OCI-LY7 (cell line): Measurements from ENCODE around the gene FAM186B. TPM values are rescaled to one million over a fixed set of nuclear protein-coding genes. Genes with fewer than 3 reads are reported as not detected.
A peak's percentile ranks its signal among the peaks of the same experiment; 100 is the strongest.

Experiments used
- BruUV-seq: library from RNA; stranded (reverse); fragments of 400-500 nt; replicated peaks from 2 replicates; lab custom pipeline; 2021; lab: Mats Ljungman, UMichigan
- CTCF ChIA-PET: fragments of 300-600 bp; sonication (Branson Sonifier 250); formaldehyde crosslinking; loops from one replicate; lab custom pipeline; 2022; ENCODE audit warnings: antibody characterized with exemption; ENCODE audit not compliant: unreplicated experiment; lab: Charles Lee
- POLR2A ChIA-PET: fragments of 300-600 bp; sonication (Branson Sonifier 250); formaldehyde crosslinking; loops from one replicate; lab custom pipeline; 2022; ENCODE audit warnings: antibody characterized with exemption; lab: Charles Lee
- DNase-seq: peaks from one replicate; pipeline ENCODE4 v3.0.0-alpha.2; 2015; ENCODE audit warnings: low spot score
- H2AFZ ChIP-seq: fragments of 200-600 bp; sonication (generic), shearing (Covaris generic); 2 replicates; pipeline ENCODE4 v1.6.1; 2014; ENCODE audit warnings: mild to moderate bottlenecking, antibody characterized with exemption, low read length, moderate library complexity
- H3K27ac ChIP-seq: fragments of 200-600 bp; sonication (generic); 2 replicates; pipeline ENCODE4 v1.5.1; 2014; ENCODE audit warnings: mixed run types, low read depth, mild to moderate bottlenecking, moderate library complexity, low read length, inconsistent platforms; ENCODE audit not compliant: poor library complexity, severe bottlenecking
- H3K36me3 ChIP-seq: fragments of 200-600 bp; sonication (generic); 2 replicates; pipeline ENCODE4 v1.6.1; 2014; ENCODE audit warnings: mild to moderate bottlenecking, antibody characterized with exemption, low read length, moderate library complexity, mixed read lengths; ENCODE audit not compliant: insufficient read depth
- H3K4me1 ChIP-seq: fragments of 200-600 bp; sonication (generic); 2 replicates; pipeline ENCODE4 v1.5.1; 2014; ENCODE audit warnings: mild to moderate bottlenecking, low read length; ENCODE audit not compliant: insufficient read depth, poor library complexity, severe bottlenecking
- H3K4me2 ChIP-seq: fragments of 200-600 bp; sonication (generic); 2 replicates; pipeline ENCODE4 v1.6.1; 2014; ENCODE audit warnings: mild to moderate bottlenecking, low read length
- H3K4me3 ChIP-seq: fragments of 200-600 bp; sonication (generic); 2 replicates; pipeline ENCODE4 v1.5.1; 2014; ENCODE audit warnings: mild to moderate bottlenecking, low read depth, low read length; ENCODE audit not compliant: poor library complexity, severe bottlenecking
- H3K79me2 ChIP-seq: fragments of 200-600 bp; sonication (generic); 2 replicates; pipeline ENCODE4 v1.6.1; 2016; ENCODE audit warnings: low read depth, mild to moderate bottlenecking, low read length, moderate library complexity, mixed read lengths; ENCODE audit not compliant: insufficient read depth
- H3K9me2 ChIP-seq: fragments of 200-600 bp; sonication (generic); 2 replicates; pipeline ENCODE4 v1.6.1; 2016; ENCODE audit warnings: mild to moderate bottlenecking, low read length, mixed read lengths; ENCODE audit not compliant: insufficient read depth
- H3K9me3 ChIP-seq: fragments of 200-600 bp; sonication (generic); 2 replicates; pipeline ENCODE4 v1.6.1; 2014; ENCODE audit warnings: mild to moderate bottlenecking, mixed run types, low read length, mixed read lengths
- H4K20me1 ChIP-seq: fragments of 200-600 bp; sonication (generic); 2 replicates; pipeline ENCODE4 v1.6.1; 2014; ENCODE audit warnings: mild to moderate bottlenecking, antibody characterized with exemption, low read length, moderate library complexity, mixed read lengths; ENCODE audit not compliant: insufficient read depth
- CTCF ChIP-seq: fragments of 200-600 bp; sonication (generic); conservative IDR thresholded peaks from 2 replicates; pipeline ENCODE4 v1.5.1; 2014; ENCODE audit warnings: mild to moderate bottlenecking, antibody characterized with exemption, low read length, moderate library complexity, mixed read lengths
- EZH2phosphoT487 ChIP-seq: fragments of 200-600 bp; sonication (generic); IDR thresholded peaks from 2 replicates; pipeline ENCODE4 v1.6.1; 2018; ENCODE audit warnings: low read depth, borderline replicate concordance, mild to moderate bottlenecking, mixed run types, antibody characterized with exemption, low read length, moderate library complexity, mixed read lengths
- intact Hi-C: fragments of 100-400 bp; cut with micrococcal nuclease; formaldehyde crosslinking; loops from one replicate; pipeline ENCODE4 v1.10.0; 2022; ENCODE audit not compliant: unreplicated experiment
- small RNA-seq: library from RNA; depleted of rRNA; stranded (forward); fragments of <200 nt; gene quantifications from one replicate; pipeline ENCODE3, GENCODE V24; 2014
- total RNA-seq, 2 experiments: library from RNA; depleted of rRNA in 1 of 2; stranded (reverse); fragments of >200 nt in 1 of 2; shearing (Covaris generic) in 1 of 2; gene quantifications; 2 replicates each; pipeline ENCODE4 v1.2.3, GENCODE V29; 2014 to 2022

Gene FAM186B
- total RNA-seq, 2 experiments from 2014 or later: 0.60 to 2.8 TPM

- Histone ChIP-seq H3K9me2 (no peaks in the 10 kb centered on the region), H3K9me3 (no peaks in the 10 kb centered on the region), H2AFZ (peak overlapping the region; percentile 73), H3K4me3 (peak overlapping the region; percentile 64), H3K4me2 (peak overlapping the region; percentile 86), H3K36me3 (no peaks in the 10 kb centered on the region), H3K4me1 (peaks cover 35% of the 10 kb centered on the region), H3K27ac (no peak overlapping the region), H3K79me2 (no peaks in the 10 kb centered on the region), H4K20me1 (no peaks in the 10 kb centered on the region)
- ChIA-PET CTCF (no interaction called here), POLR2A (interaction anchor here (0.7 kb wide), 2 partner anchors 53 to 203 kb away, joined by 4 to 9 read pairs; partner anchors contain the start of gene TMBIM6)
- TF ChIP-seq CTCF: 0 out of 2 replicates have a peak, but pooled peaks have one; percentile 37
- TF ChIP-seq EZH2phosphoT487: 0 out of 2 replicates have a peak, but pooled peaks have one; percentile 39
- no TSS peak for BruUV-seq
- peak; percentile 32 for DNase-seq
- intact Hi-C loops: no loop called here
Observed at GRCh38 chr12:49537752-49538509, 67.5 kb downstream of the FAM186B start.

Small RNAs within 50 kb of the gene (small RNA-seq; reads per million reads assigned to genes)
- gene HIGD1AP9: not detected
- not detected for gene POLR2KP1
- gene RNU6-834P: not detected

Other genes starting within 250 kb of the FAM186B start
- gene SPATS2, start 238.2 kb downstream of the FAM186B start, total RNA-seq (2014; rRNA removed; shearing (Covaris generic)): 19.1 and 22.7 TPM in 2 replicates
- 36.4 and 37.5 TPM in 2 replicates for gene SPATS2, start 238.2 kb downstream of the FAM186B start, total RNA-seq (2022)
- 0.05 and 0.06 TPM in 2 replicates for gene KCNH3, start 66.6 kb downstream of the FAM186B start, total RNA-seq (2014; rRNA removed; shearing (Covaris generic))
- 0.57 TPM in 1 of 2 replicates, not detected in the other for gene KCNH3, start 66.6 kb downstream of the FAM186B start, total RNA-seq (2022)
- gene MCRS1, start 37.5 kb downstream of the FAM186B start, total RNA-seq (2014; rRNA removed; shearing (Covaris generic)): 72.0 and 75.6 TPM in 2 replicates
- gene MCRS1, start 37.5 kb downstream of the FAM186B start, total RNA-seq (2022): 65.4 and 72.4 TPM in 2 replicates
- 11.3 and 17.0 TPM in 2 replicates for gene PRPF40B, start 17.9 kb upstream of the FAM186B start, total RNA-seq (2014; rRNA removed; shearing (Covaris generic))
- gene PRPF40B, start 17.9 kb upstream of the FAM186B start, total RNA-seq (2022): 25.4 and 26.3 TPM in 2 replicates
- 28.7 and 29.6 TPM in 2 replicates for gene FMNL3, start 101.8 kb upstream of the FAM186B start, total RNA-seq (2014; rRNA removed; shearing (Covaris generic))
- 13.8 and 15.6 TPM in 2 replicates for gene FMNL3, start 101.8 kb upstream of the FAM186B start, total RNA-seq (2022)
- 116 and 120 TPM in 2 replicates for gene TMBIM6, start 135.9 kb upstream of the FAM186B start, total RNA-seq (2014; rRNA removed; shearing (Covaris generic))
- gene TMBIM6, start 135.9 kb upstream of the FAM186B start, total RNA-seq (2022): 170 and 172 TPM in 2 replicates
- gene NCKAP5L, start 222.8 kb upstream of the FAM186B start, total RNA-seq (2014; rRNA removed; shearing (Covaris generic)): 4.6 TPM in 2 replicates
- 9.5 and 12.2 TPM in 2 replicates for gene NCKAP5L, start 222.8 kb upstream of the FAM186B start, total RNA-seq (2022)
- 7.5 and 8.4 TPM in 2 replicates for gene BCDIN3D, start 237.5 kb upstream of the FAM186B start, total RNA-seq (2014; rRNA removed; shearing (Covaris generic))
- 9.7 and 10.1 TPM in 2 replicates for gene BCDIN3D, start 237.5 kb upstream of the FAM186B start, total RNA-seq (2022)